ENCODE data around the gene SLC29A2. TPM values are rescaled to one million over a fixed set of nuclear protein-coding genes. Genes with fewer than 3 reads are reported as not detected.
A peak's percentile ranks its signal among the peaks of the same experiment; 100 is the strongest.

The SLC29A2 gene
- total and polyA plus RNA-seq, 2 donors (not counting 1 experiment from before 2014, with no cell fraction given) = 0.17 to 1.7 TPM

DNA sequence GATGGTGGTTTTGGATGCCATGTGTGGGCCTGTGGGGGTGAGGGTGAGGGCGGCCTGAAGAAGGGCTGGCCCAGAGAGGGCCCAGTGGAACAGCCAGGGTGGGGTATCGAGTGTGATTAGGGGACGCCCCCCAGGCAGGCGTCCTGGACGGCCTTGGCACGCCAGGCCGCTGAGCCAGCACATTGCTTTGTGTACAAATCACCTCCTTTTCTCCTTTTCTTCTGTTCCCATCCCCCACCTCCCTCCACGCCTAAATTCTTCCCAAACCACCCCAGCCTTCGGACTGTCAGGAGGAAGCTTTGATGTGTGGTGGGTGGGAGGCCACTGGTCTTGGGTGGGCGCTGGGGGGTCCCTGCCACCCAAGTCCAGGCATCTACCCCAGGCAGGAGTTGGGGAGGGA is 46.9 kb downstream of the SLC29A2 start:
- DNase-seq (ENCODE audit: low read depth in 2 of 2) = peak; percentile 44 to 61
- H2AFZ ChIP-seq (ENCODE audit: low read length) = no peak overlapping the region
- H3K27me3 ChIP-seq (ENCODE audit: control insufficient read depth, insufficient read depth, low read length) = no peaks in the 10 kb centered on the region
- H3K27ac ChIP-seq (ENCODE audit: insufficient read depth, low read length) = peak overlapping the region; percentile 54
- H3K9me3 ChIP-seq (ENCODE audit: control insufficient read depth, insufficient read depth, low read depth, low read length) = no peaks in the 10 kb centered on the region
- H3K4me2 ChIP-seq (ENCODE audit: extremely low read depth, insufficient read depth, low read length) = peak overlapping the region; percentile 13
- H3K9ac ChIP-seq (ENCODE audit: insufficient read depth, low read length) = no peak overlapping the region
- TF ChIP-seq, protein P1, sequence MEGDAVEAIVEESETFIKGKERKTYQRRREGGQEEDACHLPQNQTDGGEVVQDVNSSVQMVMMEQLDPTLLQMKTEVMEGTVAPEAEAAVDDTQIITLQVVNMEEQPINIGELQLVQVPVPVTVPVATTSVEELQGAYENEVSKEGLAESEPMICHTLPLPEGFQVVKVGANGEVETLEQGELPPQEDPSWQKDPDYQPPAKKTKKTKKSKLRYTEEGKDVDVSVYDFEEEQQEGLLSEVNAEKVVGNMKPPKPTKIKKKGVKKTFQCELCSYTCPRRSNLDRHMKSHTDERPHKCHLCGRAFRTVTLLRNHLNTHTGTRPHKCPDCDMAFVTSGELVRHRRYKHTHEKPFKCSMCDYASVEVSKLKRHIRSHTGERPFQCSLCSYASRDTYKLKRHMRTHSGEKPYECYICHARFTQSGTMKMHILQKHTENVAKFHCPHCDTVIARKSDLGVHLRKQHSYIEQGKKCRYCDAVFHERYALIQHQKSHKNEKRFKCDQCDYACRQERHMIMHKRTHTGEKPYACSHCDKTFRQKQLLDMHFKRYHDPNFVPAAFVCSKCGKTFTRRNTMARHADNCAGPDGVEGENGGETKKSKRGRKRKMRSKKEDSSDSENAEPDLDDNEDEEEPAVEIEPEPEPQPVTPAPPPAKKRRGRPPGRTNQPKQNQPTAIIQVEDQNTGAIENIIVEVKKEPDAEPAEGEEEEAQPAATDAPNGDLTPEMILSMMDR (conservative IDR thresholded peaks at IDR 0.05 in 1 of 2, IDR thresholded peaks at IDR 0.05 in 1 of 2; ENCODE audit: low read depth in 1 of 2, low read length in 2 of 2) = no peak
- H3K79me2 ChIP-seq (ENCODE audit: control insufficient read depth, insufficient read depth, low read length) = no peaks in the 10 kb centered on the region
- H3K4me1 ChIP-seq (ENCODE audit: control insufficient read depth, extremely low read depth, insufficient read depth, low read length) = peaks cover 48% of the 10 kb centered on the region
- no peaks in the 10 kb centered on the region for H3K36me3 ChIP-seq (ENCODE audit: control insufficient read depth, insufficient read depth, low read length)
- H4K20me1 ChIP-seq (ENCODE audit: control insufficient read depth, extremely low read depth, insufficient read depth, low read length) = no peaks in the 10 kb centered on the region
- H3K4me3 ChIP-seq (replicated peaks in 1 of 4; ENCODE audit: control extremely low read depth in 1 of 4, insufficient read depth in 1 of 4, low read depth in 3 of 4, low read length in 4 of 4) = no peak overlapping the region

DNA sequence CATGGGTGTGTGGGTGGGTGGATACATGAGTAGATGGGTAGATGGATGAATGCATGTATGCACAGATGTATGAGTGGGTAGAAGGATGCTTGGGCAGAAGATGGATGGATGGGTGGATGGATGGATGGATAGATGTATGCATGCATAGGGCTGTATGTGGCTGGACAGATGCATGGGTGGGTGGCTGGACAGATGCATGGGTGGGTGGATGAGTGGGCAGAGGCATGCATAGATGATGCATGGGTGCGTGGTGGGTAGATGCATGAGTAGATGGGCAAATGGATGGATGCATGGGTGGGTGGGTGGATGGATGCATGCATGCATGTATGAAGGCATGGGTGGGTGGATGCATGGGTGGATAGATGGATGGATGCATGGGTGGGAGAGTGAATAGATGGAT is 47.9 kb downstream of the SLC29A2 start:
- Histone ChIP-seq H3K79me2 (ENCODE audit: control insufficient read depth, insufficient read depth, low read length) (no peaks in the 10 kb centered on the region), H3K4me2 (ENCODE audit: extremely low read depth, insufficient read depth, low read length) (no peak overlapping the region), H2AFZ (ENCODE audit: low read length) (no peak overlapping the region), H3K9me3 (ENCODE audit: control insufficient read depth, insufficient read depth, low read depth, low read length) (no peaks in the 10 kb centered on the region), H3K4me3 (replicated peaks in 1 of 4; ENCODE audit: control extremely low read depth in 1 of 4, insufficient read depth in 1 of 4, low read depth in 3 of 4, low read length in 4 of 4) (no peak overlapping the region), H3K36me3 (ENCODE audit: control insufficient read depth, insufficient read depth, low read length) (no peaks in the 10 kb centered on the region), H3K4me1 (ENCODE audit: control insufficient read depth, extremely low read depth, insufficient read depth, low read length) (peaks cover 51% of the 10 kb centered on the region), H3K27me3 (ENCODE audit: control insufficient read depth, insufficient read depth, low read length) (no peaks in the 10 kb centered on the region), H4K20me1 (ENCODE audit: control insufficient read depth, extremely low read depth, insufficient read depth, low read length) (no peaks in the 10 kb centered on the region), H3K9ac (ENCODE audit: insufficient read depth, low read length) (no peak overlapping the region), H3K27ac (ENCODE audit: insufficient read depth, low read length) (no peak overlapping the region)
- DNase-seq (ENCODE audit: low read depth in 2 of 2) = no peak
- TF ChIP-seq EZH2 (IDR thresholded peaks at IDR 0.05; ENCODE audit: low read length, missing control alignments) = no peak
- TF ChIP-seq, protein P1 (conservative IDR thresholded peaks at IDR 0.05 in 1 of 2, IDR thresholded peaks at IDR 0.05 in 1 of 2; ENCODE audit: low read depth in 1 of 2, low read length in 2 of 2) = no peak

GRCh38 chr11:66322732-66323427 is 48.7 kb downstream of the SLC29A2 start:
- TF ChIP-seq, protein P1 (conservative IDR thresholded peaks at IDR 0.05 in 1 of 2, IDR thresholded peaks at IDR 0.05 in 1 of 2; ENCODE audit: low read depth in 1 of 2, low read length in 2 of 2) = no peak
- no peak for TF ChIP-seq EZH2 (IDR thresholded peaks at IDR 0.05; ENCODE audit: low read length, missing control alignments)
- Histone ChIP-seq H3K4me2 (ENCODE audit: extremely low read depth, insufficient read depth, low read length) (no peak overlapping the region), H4K20me1 (ENCODE audit: control insufficient read depth, extremely low read depth, insufficient read depth, low read length) (no peaks in the 10 kb centered on the region), H2AFZ (ENCODE audit: low read length) (peak overlapping the region; percentile 27), H3K9me3 (ENCODE audit: control insufficient read depth, insufficient read depth, low read depth, low read length) (no peaks in the 10 kb centered on the region), H3K9ac (ENCODE audit: insufficient read depth, low read length) (no peak overlapping the region), H3K4me3 (replicated peaks in 1 of 4; ENCODE audit: control extremely low read depth in 1 of 4, insufficient read depth in 1 of 4, low read depth in 3 of 4, low read length in 4 of 4) (no peak overlapping the region), H3K27ac (ENCODE audit: insufficient read depth, low read length) (peak overlapping the region; percentile 35), H3K27me3 (ENCODE audit: control insufficient read depth, insufficient read depth, low read length) (no peaks in the 10 kb centered on the region), H3K4me1 (ENCODE audit: control insufficient read depth, extremely low read depth, insufficient read depth, low read length) (peaks cover 51% of the 10 kb centered on the region), H3K79me2 (ENCODE audit: control insufficient read depth, insufficient read depth, low read length) (no peaks in the 10 kb centered on the region), H3K36me3 (ENCODE audit: control insufficient read depth, insufficient read depth, low read length) (no peaks in the 10 kb centered on the region)
- DNase-seq (ENCODE audit: low read depth in 2 of 2) = peak in 1 of 2 donors; percentile 88

All from fibroblast of lung (primary cell).